SU-DHL-6 (cell line): ENCODE results near the gene PRDM10.

Experiments
- EZH2phosphoT487 ChIP-seq: fragments of 200-600 bp; sonication (generic), shearing (Covaris generic); conservative IDR thresholded peaks from 2 replicates; pipeline ENCODE4 v1.6.1; 2018; ENCODE audit warnings: mild to moderate bottlenecking, antibody characterized with exemption, low read length, moderate library complexity, mixed read lengths
- TF ChIP-seq, protein P1 (sequence below): fragments of 200-600 bp; sonication (generic); IDR thresholded peaks from one replicate; pipeline ENCODE4 v1.5.1; 2017; ENCODE audit warnings: antibody characterized with exemption, mild to moderate bottlenecking, low read length, moderate library complexity; ENCODE audit not compliant: insufficient read depth, poor library complexity, severe bottlenecking

DNA sequence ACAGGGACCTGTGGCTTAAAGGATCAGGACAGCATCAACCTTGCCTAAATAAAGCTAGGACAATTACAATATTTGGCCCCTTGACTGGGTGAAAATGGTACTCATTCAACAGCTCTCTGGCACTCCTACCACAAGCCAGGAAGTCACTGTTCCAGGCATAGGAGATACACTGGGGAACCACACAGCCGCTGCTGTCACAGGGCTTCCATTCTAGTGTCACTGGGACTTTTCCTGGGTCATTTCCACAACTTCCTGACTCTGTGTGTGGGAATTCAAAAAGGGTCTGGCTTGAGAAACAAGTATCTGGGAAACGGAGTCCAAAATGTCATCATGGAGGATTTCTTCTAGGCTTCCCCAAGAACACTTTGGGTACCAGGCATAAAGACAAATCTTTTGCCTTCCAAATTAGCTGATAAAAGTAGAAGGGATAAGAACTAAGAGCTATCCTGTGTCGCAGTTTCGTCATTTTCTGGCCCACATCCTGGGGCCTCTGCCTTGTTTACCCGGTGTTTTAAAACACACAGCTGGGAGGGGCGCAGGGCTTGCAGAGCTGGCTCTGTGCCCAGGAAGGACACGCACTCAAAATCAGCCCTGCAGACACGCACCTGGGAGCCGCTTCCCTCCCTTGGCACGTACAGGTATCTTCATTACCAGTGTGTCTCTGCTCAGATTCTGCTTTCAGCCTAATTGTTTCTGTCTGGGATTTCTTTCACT, 149.0 kb downstream of the PRDM10 start:
- TF ChIP-seq EZH2phosphoT487 = no peak
- TF ChIP-seq, protein P1, sequence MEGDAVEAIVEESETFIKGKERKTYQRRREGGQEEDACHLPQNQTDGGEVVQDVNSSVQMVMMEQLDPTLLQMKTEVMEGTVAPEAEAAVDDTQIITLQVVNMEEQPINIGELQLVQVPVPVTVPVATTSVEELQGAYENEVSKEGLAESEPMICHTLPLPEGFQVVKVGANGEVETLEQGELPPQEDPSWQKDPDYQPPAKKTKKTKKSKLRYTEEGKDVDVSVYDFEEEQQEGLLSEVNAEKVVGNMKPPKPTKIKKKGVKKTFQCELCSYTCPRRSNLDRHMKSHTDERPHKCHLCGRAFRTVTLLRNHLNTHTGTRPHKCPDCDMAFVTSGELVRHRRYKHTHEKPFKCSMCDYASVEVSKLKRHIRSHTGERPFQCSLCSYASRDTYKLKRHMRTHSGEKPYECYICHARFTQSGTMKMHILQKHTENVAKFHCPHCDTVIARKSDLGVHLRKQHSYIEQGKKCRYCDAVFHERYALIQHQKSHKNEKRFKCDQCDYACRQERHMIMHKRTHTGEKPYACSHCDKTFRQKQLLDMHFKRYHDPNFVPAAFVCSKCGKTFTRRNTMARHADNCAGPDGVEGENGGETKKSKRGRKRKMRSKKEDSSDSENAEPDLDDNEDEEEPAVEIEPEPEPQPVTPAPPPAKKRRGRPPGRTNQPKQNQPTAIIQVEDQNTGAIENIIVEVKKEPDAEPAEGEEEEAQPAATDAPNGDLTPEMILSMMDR = no peak
